Stimulated activated CD4-positive, alpha-beta T cell treated with anti-CD3 and anti-CD28 coated beads, Interleukin-15, amount 100 ng/mL, for 24 hours (primary cell): ENCODE data around the gene RBM34.

Experiments
- DNase-seq: peaks from one replicate; pipeline ENCODE4 v3.0.0-alpha.2; 2020

The RBM34 gene

DNA sequence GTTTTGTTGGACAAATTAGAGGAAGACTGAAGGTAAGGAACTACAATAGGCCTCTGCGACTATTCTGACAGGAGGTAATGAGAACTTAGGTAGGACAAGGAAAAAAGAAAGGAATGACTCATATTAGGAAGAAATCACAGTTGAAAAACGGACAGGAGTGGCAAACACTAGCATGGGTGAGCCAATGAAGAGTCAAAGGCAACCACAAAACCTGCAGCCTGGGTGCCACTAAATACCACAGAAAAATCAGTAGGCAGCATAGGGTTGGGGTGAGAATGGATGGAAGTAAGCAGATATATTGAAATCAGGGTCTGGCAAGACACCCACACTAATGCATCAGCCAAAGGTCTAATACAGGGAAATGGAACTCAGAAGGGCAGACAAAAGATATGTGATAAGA is 10.0 kb downstream of the RBM34 start:
- no peak for DNase-seq

DNA sequence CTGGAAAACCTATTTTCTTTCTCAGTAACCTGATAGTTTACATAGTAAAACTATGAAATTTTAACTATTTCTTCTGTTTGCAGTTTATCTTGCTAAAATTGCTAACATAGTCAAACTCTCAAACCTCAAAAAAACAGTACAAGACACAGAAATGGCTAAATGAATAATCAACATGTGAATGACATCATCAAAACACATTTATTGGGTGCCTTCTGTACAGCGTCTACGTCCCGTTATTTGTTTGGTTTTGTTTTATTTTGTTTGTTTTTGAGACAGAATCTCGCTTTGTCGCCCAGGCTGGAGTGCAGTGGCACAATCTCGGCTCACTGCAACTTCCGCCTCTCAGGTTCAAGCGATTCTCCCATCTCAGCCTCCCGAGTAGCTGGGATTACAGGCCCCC is 11.2 kb downstream of the RBM34 start:
- no peak for DNase-seq

GRCh38 chr1:235147269-235147668 is 13.8 kb downstream of the RBM34 start:
- DNase-seq, result no peak

- DNase-seq, result no peak
Measured at GRCh38 chr1:235145639-235146038, 15.4 kb downstream of the RBM34 start.

DNA sequence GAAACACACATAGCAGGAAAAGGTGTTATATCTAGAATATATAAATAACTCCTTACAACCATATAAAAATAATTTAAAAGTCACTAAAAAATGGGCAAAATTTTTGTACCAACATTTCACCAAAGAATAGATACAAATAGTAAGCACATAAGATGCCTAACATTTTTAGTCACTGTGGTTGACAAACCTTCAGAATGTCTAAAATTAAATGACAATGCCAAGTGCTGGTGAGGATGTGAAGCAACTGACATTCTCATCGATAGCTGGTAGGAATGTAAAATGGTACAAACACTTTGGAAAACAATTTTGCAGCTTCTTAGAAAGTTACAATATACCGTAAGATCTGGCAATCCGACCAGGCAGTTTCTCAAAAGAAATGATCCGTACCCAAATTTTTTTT is 18.1 kb downstream of the RBM34 start:
- DNase-seq, result no peak

GRCh38 chr1:235139315-235139714 is 21.7 kb downstream of the RBM34 start:
- no peak for DNase-seq

DNA sequence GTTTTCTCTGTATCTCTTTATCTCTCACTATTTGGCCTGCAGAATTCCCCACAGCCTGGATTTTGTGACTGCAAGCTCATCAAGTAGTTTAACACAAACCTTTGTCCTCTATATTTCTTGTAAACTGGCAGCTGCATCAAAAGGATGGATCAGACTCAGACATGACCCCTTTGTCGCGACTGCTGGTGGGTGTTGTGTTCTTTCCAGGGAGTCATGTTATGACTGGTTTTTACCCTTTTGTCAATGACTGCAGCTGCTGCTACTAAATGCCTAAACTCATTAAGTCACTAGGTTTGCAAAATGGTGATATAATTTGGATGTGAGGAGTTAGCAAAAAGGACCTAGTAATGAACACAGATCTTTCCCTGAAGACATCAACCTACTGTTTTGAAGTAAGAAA is 22.2 kb downstream of the RBM34 start:
- DNase-seq, result peak; percentile 38

- no peak for DNase-seq
Measured at GRCh38 chr1:235136111-235136510, 24.9 kb downstream of the RBM34 start.

GRCh38 chr1:235134171-235134570 is 26.9 kb downstream of the RBM34 start:
- DNase-seq, result no peak

DNA sequence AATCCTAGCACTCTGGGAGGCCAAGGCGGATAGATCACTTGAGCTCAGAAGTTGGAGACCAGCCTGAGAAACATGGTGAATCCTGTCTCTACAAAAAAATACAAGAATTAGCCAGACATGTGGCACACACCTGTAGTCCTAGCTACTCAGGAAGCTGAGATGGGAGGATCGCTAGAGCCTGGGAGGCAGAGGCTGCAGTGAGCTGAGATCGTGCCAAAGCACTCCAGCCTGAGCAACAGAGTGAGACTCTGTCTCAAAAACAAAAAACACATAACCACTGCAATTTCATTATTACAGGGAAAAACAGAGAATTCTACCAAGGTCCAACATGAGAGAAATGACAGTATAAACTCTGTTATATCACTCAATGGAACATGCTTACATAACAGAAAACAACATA is 28.0 kb downstream of the RBM34 start:
- DNase-seq, result no peak

DNA sequence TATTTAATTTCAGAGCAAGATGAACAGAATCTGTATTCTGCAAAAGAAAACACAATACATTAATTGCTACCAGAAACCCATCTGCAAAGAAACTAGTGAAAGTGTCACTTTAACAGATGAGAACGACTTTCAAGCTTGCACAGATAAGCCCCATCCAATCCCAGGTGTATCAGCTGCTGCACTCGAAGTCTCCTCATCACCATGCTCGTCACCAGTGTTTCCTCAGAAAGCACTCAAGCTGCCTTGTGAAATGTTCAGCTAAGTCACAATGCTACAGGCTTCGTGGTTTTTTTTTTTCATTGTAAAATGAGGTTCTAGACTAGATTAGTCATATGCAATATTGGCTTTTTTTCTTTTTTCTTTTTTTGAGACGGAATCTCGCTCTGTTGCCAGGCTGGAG is 29.1 kb downstream of the RBM34 start:
- DNase-seq, result no peak

DNA sequence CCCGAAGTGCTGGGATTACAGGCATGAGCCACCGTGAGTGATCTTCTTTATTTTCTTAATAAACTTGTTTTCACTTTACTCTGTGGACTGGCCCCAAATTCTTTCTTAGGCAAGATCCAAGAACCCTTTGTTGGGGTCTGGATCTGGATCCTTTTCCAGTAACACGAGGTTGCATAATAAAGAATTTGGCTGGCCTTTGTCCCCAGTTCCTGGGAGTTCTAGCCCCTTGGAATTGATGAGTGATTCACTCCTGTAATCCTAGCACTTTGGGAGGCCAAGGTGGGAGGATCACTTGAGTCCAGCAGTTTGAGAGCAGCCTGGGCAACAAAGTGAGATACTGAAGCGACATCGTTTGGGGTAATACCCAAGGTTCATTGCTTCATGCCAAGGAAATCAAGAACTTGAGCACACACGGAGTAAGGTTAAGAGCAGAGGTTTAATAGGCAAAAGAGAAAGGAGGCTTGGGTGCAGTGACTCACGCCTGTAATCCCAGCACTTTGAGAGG is 30.2 kb downstream of the RBM34 start:
- no peak for DNase-seq

DNA sequence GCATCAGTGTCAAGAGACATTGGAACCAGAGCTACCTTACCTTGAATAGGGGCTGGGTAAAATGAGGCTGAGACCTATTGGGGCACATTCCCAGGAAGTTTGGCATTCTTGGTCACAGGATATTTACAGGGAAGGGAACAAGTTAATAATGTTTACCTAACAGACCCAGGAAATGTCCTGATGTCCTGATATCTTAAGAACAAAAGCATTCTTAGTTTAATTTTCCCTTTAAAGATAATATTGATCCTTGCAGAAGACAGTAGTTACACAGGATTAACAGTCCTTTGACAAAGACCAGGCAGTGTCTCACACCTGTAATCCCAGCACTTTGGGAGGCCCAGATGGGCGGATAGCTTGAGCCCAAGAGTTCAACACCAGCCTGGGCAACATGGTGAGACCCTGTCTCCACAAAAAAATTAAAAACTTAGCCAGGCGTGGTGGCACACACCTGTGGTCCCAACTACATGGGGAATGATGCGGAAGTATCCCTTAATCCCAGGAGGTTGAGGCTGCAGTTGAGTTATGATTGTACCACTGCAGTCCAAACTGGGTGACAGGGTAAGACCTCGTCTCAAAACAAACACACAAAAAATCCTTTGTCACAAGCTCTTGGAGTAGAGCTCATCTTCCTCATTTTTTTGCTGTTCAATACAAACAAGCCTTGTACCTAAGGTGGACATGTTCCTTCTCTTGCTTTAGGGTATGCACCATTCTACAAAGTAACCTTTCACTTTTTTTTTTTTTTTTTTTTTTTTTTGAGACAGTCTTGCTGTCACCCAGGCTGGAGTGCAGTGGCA is 31.1 kb downstream of the RBM34 start:
- no peak for DNase-seq

DNA sequence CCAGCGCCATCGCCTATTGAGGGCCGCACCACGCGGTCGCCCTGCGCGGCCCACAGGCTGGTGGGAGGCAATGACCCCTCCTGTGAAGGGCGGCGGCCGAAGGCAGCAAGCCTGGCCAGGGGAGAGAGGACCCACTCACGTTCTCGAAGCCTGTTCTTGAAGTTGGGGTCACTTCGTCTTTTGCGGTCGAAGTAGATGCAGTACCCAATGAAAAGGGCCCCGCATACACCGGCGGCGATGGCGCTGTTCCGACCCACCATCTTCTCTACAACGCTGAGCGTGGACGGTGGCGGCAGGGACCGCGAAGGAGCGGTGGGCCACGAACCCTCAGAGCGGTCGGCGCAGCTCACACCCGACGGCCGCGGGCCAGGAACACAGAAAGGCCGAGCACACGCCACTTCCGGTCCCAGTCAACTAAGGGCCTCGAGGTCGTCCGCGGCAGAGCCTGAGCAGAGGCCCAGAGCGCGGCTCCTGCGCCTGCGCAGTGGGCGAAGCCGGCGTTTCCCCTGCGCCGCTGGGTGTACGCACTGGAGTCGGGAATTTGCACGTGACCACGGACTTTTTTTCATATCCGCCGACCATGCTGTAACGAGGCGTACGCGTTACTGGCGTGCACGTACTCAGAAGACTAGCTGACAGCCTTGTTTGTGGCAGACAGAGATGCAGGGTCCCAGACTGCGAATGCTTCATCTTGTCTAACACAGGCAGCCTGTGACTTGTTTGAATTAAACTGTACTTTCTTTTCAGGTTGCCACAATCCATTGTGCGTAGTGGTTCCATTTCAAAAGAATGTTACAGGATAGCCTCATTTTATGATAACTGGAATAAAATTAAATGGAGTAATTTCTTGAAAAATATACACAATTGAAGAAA is 32.4 kb downstream of the RBM34 start, which contains the start of gene TOMM20:
Gene TOMM20, minus strand, starts transcription at position 382 of the 873 bp plus-strand sequence. Its CDS starts 122 bp downstream, at position 260.
- peak; percentile 95 for DNase-seq

- no peak for DNase-seq
Measured at GRCh38 chr1:235127732-235128455, 33.2 kb downstream of the RBM34 start.

DNA sequence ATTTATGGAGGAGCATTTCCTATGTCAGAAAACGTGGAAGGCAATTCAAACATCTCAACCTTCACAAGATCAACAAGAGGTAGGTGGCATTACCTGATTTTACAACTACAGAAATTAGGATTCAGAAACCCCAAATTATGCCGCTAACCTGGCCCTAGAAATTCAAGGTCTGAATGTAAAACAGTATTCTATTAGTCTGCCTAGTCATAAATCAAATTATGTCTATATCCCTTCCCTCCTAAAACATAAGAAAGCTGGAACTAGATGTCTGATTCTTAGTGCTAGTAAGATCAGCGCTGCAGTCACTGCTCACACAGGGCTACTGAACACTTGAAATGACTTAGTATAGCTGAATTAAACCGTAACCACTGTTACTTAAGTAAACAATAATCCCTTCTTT is 33.8 kb downstream of the RBM34 start:
- DNase-seq, result no peak

GRCh38 chr1:235124665-235125064 is 36.4 kb downstream of the RBM34 start:
- DNase-seq, result no peak

GRCh38 chr1:235124111-235124510 is 36.9 kb downstream of the RBM34 start:
- no peak for DNase-seq

- no peak for DNase-seq
Measured at GRCh38 chr1:235122348-235122747, 38.7 kb downstream of the RBM34 start.

DNA sequence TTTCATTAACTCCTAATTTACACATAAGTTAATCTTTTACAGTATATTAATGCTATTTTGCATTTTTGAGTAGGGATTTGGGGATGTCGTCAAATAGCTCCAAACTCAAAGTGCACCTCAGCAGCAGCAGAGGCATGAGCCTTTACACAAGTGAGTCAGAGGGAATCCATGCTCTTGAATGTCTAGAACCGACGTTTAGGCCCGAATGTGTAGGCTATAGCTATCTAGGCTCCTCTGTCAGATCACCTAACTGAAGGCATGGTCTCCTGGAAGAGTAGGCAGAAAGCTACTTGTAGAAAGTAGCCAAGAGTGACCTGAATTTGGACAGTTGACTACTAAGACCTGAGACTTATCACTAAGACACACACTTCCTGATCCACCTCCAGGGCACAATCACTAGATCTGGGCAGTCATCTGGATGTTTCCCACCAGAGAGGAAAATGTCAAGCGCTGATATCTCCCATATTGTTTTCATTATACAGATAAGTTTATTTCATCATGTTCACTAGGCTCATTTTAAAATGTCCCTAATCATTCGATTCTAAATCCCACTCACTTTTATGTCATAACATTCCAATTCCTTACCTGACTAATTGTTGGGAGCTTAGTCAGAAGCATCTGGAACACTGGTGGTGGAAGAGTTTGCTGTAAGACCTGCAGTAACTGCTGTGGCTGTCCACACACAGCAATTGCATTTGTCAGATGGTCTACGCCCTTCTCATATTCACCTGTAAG is 47.7 kb downstream of the RBM34 start:
- DNase-seq, result no peak

DNA sequence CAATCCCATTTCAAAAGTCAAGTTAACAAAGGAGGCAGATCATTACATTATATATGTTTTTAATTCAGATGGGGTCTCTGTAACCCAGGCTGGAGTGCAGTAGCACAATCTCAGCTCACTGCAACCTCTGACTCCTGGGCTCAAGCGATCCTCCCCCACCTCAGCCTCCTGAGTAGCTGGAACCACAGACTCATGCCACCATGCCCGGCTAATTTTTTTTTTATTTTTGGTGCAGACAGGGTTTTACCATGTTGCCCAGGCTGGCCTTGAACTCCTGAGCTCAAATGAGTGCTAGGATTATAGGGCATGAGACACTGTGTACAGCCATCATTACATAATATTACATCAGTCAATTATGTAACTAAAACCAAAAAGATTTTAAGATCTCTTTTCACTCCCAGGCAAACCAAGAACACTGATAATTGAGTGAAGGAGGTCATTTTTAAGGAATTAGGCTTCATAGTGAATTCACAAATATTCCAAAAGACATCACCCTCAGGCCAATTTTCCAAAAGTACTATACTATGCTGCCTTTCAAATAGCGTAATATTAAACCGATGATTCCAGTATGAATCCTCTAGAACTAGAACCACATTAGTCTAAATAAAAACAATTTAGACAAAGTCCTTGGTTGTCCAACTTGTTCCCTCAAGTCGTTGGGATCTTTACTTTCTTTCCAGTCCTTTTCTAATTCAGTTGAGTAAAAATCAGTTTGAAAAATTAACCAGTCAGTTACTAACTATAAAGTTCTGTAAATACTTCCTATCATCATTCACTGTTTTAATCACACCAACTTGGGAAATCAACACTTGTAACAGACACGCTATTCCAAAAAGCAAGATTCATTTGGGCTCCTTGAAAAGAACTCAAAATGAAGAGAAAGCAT is 48.5 kb downstream of the RBM34 start:
- no peak for DNase-seq
